Brain microvascular endothelial cell (primary cell): ENCODE measurements around the gene PWWP2B.

Experiments
- DNase-seq: peaks from one replicate; pipeline ENCODE4 v3.0.0-alpha.2; 2020
- H3K27ac ChIP-seq: fragments of 250-450 bp; sonication (Bioruptor Pico); 2 replicates; pipeline ENCODE4 v1.5.1; 2020; ENCODE audit warnings: mild to moderate bottlenecking, moderate library complexity
- H3K27me3 ChIP-seq: fragments of 250-450 bp; sonication (Bioruptor Pico); replicated peaks from 2 replicates; pipeline ENCODE4 v1.5.1; 2020; ENCODE audit warnings: mild to moderate bottlenecking
- H3K36me3 ChIP-seq: fragments of 250-450 bp; sonication (Bioruptor Pico); replicated peaks from 2 replicates; pipeline ENCODE4 v1.5.1; 2020; ENCODE audit warnings: mild to moderate bottlenecking
- H3K4me3 ChIP-seq: 2 replicates; pipeline ENCODE4 v1.5.1; 2011; ENCODE audit warnings: low read depth, mild to moderate bottlenecking, control low read depth, low read length, moderate library complexity
- CTCF ChIP-seq: IDR thresholded peaks from 2 replicates; pipeline ENCODE4 v1.5.1; 2011; ENCODE audit warnings: low read depth, mild to moderate bottlenecking, moderate library complexity, low read length, control low read depth, inconsistent platforms; ENCODE audit errors: missing control alignments
- in situ Hi-C: cut with HindIII; loops from 2 replicates; pipeline ENCODE4 v1.10.0; 2017; ENCODE audit warnings: low sequenced_read_pairs, low pct_ligation_motif_present

PWWP2B gene

GRCh38 chr10:132448248-132448731, 51.3 kb downstream of the PWWP2B start:
- Histone ChIP-seq H3K27me3 (no peaks in the 10 kb centered on the region), H3K36me3 (no peaks in the 10 kb centered on the region), H3K4me3 (no peak overlapping the region), H3K27ac (peak overlapping the region; percentile 84)
- TF ChIP-seq CTCF, result no peak
- in situ Hi-C loops, result no loop called here
- DNase-seq, result no peak

- TF ChIP-seq CTCF, result no peak
- Histone ChIP-seq H3K4me3 (no peak overlapping the region), H3K27me3 (no peaks in the 10 kb centered on the region), H3K27ac (no peak overlapping the region), H3K36me3 (no peaks in the 10 kb centered on the region)
- DNase-seq, result no peak
- in situ Hi-C loops, result no loop called here
These were observed 52.2 kb downstream of the PWWP2B start for GRCh38 chr10:132449051-132449810.

GRCh38 chr10:132449811-132450181, 52.8 kb downstream of the PWWP2B start:
- in situ Hi-C loops, result no loop called here
- no peak overlapping the region for H3K4me3 ChIP-seq
- no peak overlapping the region for H3K27ac ChIP-seq
- H3K36me3 ChIP-seq, result no peaks in the 10 kb centered on the region
- no peaks in the 10 kb centered on the region for H3K27me3 ChIP-seq
- TF ChIP-seq CTCF, result no peak
- DNase-seq, result no peak

- Histone ChIP-seq H3K27ac (no peak overlapping the region), H3K36me3 (no peaks in the 10 kb centered on the region), H3K27me3 (no peaks in the 10 kb centered on the region), H3K4me3 (no peak overlapping the region)
- TF ChIP-seq CTCF, result no peak
- no peak for DNase-seq
- in situ Hi-C loops, result no loop called here
These were observed 53.4 kb downstream of the PWWP2B start for GRCh38 chr10:132450466-132450824.

- H3K27ac ChIP-seq, result no peak overlapping the region
- H3K4me3 ChIP-seq, result no peak overlapping the region
- H3K36me3 ChIP-seq, result no peaks in the 10 kb centered on the region
- no peak for DNase-seq
- in situ Hi-C loops, result no loop called here
- no peak for TF ChIP-seq CTCF
- H3K27me3 ChIP-seq, result no peaks in the 10 kb centered on the region
These were observed 54.0 kb downstream of the PWWP2B start for GRCh38 chr10:132450825-132451505.
